Measurements from ENCODE around the gene RCAN1.

GRCh38 chr21:34499116-34499515 is 115.8 kb downstream of the RCAN1 start:
- TF ChIP-seq RAD21 (IDR thresholded peaks at IDR 0.05; ENCODE audit: low read depth) (no peak), CTCF (IDR thresholded peaks at IDR 0.05 in 2 of 3, conservative IDR thresholded peaks at IDR 0.05 in 1 of 3; ENCODE audit: borderline replicate concordance in 1 of 3, insufficient read depth in 1 of 3, low read depth in 2 of 3, low read length in 2 of 3) (no peak), YY1 (IDR thresholded peaks at IDR 0.05; ENCODE audit: extremely low read depth, insufficient replicate concordance, low read depth, low read length) (no peak), ZBTB33 (IDR thresholded peaks at IDR 0.05; ENCODE audit: extremely low read depth, insufficient replicate concordance, low read length) (no peak), POLR2AphosphoS5 (IDR thresholded peaks at IDR 0.05; ENCODE audit: low read depth, low read length) (no peak)
